Parathyroid adenoma (tissue), 2 donors: Measurements from ENCODE around the gene CDC42BPG.

Experiments used
- H2AFZ ChIP-seq: fragments of 300-600 bp; sonication (generic); one replicate; pipeline ENCODE4 v1.7.0; 2017; ENCODE audit warnings: antibody characterized with exemption, mild to moderate bottlenecking
- H3K27ac ChIP-seq: fragments of 300-600 bp; sonication (generic); one replicate; pipeline ENCODE4 v1.7.0; 2017
- H3K27me3 ChIP-seq: fragments of 300-600 bp; sonication (generic); one replicate; pipeline ENCODE4 v1.7.0; 2017; ENCODE audit warnings: low read length; ENCODE audit not compliant: control insufficient read depth, insufficient read depth
- H3K36me3 ChIP-seq: fragments of 300-600 bp; sonication (generic); one replicate; pipeline ENCODE4 v1.7.0; 2017; ENCODE audit warnings: low read length; ENCODE audit not compliant: control insufficient read depth, insufficient read depth
- H3K4me1 ChIP-seq: fragments of 300-600 bp; sonication (generic); one replicate; pipeline ENCODE4 v1.7.0; 2017; ENCODE audit warnings: control low read depth
- H3K4me2 ChIP-seq: fragments of 300-600 bp; sonication (generic); one replicate; pipeline ENCODE4 v1.7.0; 2017; ENCODE audit warnings: low read length
- H3K4me3 ChIP-seq: fragments of 300-600 bp; sonication (generic); one replicate; pipeline ENCODE4 v1.7.0; 2017; ENCODE audit warnings: low read depth, low read length
- H3K79me2 ChIP-seq: fragments of 300-600 bp; sonication (generic); one replicate; pipeline ENCODE4 v1.7.0; 2017; ENCODE audit warnings: control low read depth
- H3K9ac ChIP-seq: fragments of 300-600 bp; sonication (generic); one replicate; pipeline ENCODE4 v1.7.0; 2017; ENCODE audit warnings: mild to moderate bottlenecking
- H3K9me3 ChIP-seq: fragments of 300-600 bp; sonication (generic); one replicate; pipeline ENCODE4 v1.7.0; 2017; ENCODE audit warnings: low read length; ENCODE audit not compliant: control insufficient read depth
- CTCF ChIP-seq: fragments of 300-600 bp; sonication (generic); IDR thresholded peaks from one replicate; pipeline ENCODE4 v1.7.0; 2017; ENCODE audit warnings: antibody characterized with exemption, mild to moderate bottlenecking
- donor health status: primary hyperparathyroidism.

The CDC42BPG gene

GRCh38 chr11:64869571-64870175, 25.2 kb upstream of the CDC42BPG start:
- H3K4me3 ChIP-seq = no peak overlapping the region

GRCh38 chr11:64868904-64869570, 24.6 kb upstream of the CDC42BPG start:
- no peak overlapping the region for H3K9ac ChIP-seq
- peaks cover 14% of the 10 kb centered on the region for H3K4me1 ChIP-seq
- H2AFZ ChIP-seq = no peak overlapping the region
- peaks cover 9% of the 10 kb centered on the region for H3K79me2 ChIP-seq
- TF ChIP-seq CTCF = no peak
- H3K4me3 ChIP-seq = no peak overlapping the region
- no peaks in the 10 kb centered on the region for H3K36me3 ChIP-seq
- no peaks in the 10 kb centered on the region for H3K27me3 ChIP-seq
- H3K9me3 ChIP-seq = no peaks in the 10 kb centered on the region
- H3K27ac ChIP-seq = no peak overlapping the region
- no peak overlapping the region for H3K4me2 ChIP-seq

More at GRCh38 chr11:64869571-64870175, 25.2 kb upstream of the CDC42BPG start:
- H3K27ac ChIP-seq = peak overlapping the region; percentile 19
- no peaks in the 10 kb centered on the region for H3K27me3 ChIP-seq
- no peaks in the 10 kb centered on the region for H3K9me3 ChIP-seq
- H3K79me2 ChIP-seq = peaks cover 9% of the 10 kb centered on the region
- H3K4me1 ChIP-seq = peaks cover 11% of the 10 kb centered on the region
- H3K4me2 ChIP-seq = no peak overlapping the region
- no peaks in the 10 kb centered on the region for H3K36me3 ChIP-seq
- H2AFZ ChIP-seq = no peak overlapping the region
- TF ChIP-seq CTCF = no peak
- H3K9ac ChIP-seq = no peak overlapping the region

- Histone ChIP-seq H3K36me3 (no peaks in the 10 kb centered on the region), H3K9ac (no peak overlapping the region), H3K27me3 (no peaks in the 10 kb centered on the region), H3K4me1 (peaks cover 15% of the 10 kb centered on the region), H2AFZ (no peak overlapping the region), H3K4me3 (no peak overlapping the region), H3K79me2 (peaks cover 7% of the 10 kb centered on the region), H3K27ac (no peak overlapping the region), H3K9me3 (no peaks in the 10 kb centered on the region), H3K4me2 (no peak overlapping the region)
- no peak for TF ChIP-seq CTCF
Observed at GRCh38 chr11:64867748-64868462, 23.5 kb upstream of the CDC42BPG start.

GRCh38 chr11:64866173-64866491, 21.7 kb upstream of the CDC42BPG start:
- Histone ChIP-seq H3K79me2 (peaks cover 4% of the 10 kb centered on the region), H3K4me1 (peaks cover 13% of the 10 kb centered on the region), H3K4me2 (no peak overlapping the region), H2AFZ (no peak overlapping the region), H3K9ac (no peak overlapping the region), H3K36me3 (no peaks in the 10 kb centered on the region), H3K27me3 (no peaks in the 10 kb centered on the region), H3K4me3 (no peak overlapping the region), H3K9me3 (no peaks in the 10 kb centered on the region), H3K27ac (no peak overlapping the region)
- TF ChIP-seq CTCF = no peak
